K562 (cell line): ENCODE data around the gene MON2. TPM values are rescaled to one million over a fixed set of nuclear protein-coding genes. Genes with fewer than 3 reads are reported as not detected.

ENCODE experiments used
- ATF1 ChIP-seq, 2 experiments: fragments of 450-650 bp in 1 of 2; IDR thresholded peaks; 2 replicates each; pipeline ENCODE4 v1.6.1; 2016; ENCODE audit warnings: missing compliant biosample characterization in 1 of 2, missing genetic modification characterization in 1 of 2
- CHCHD3 ChIP-seq: fragments of 250-450 bp; sonication (Bioruptor Pico); IDR thresholded peaks from 2 replicates; pipeline ENCODE4 v2.1.2; 2022; ENCODE audit warnings: mild to moderate bottlenecking
- DNMT1 ChIP-seq: fragments of 450-650 bp; IDR thresholded peaks from 2 replicates; pipeline ENCODE4 v1.6.1; 2016; ENCODE audit warnings: antibody characterized with exemption, mild to moderate bottlenecking
- ETV5 ChIP-seq: sonication (generic); formaldehyde crosslinking; IDR thresholded peaks from 2 replicates; pipeline ENCODE4 v1.4.0; 2020; ENCODE audit warnings: low read depth, mild to moderate bottlenecking, missing genetic modification reagents
- ETV6 ChIP-seq, 3 experiments: fragments of 150-350 bp in 1 of 3; sonication (generic) in 1 of 3; formaldehyde crosslinking in 1 of 3; IDR thresholded peaks; 2 replicates each; pipeline versions ENCODE4 v1.6.1 to v1.8.0; 2014 to 2022; ENCODE audit warnings: borderline replicate concordance in 2 of 3, low read depth in 2 of 3, antibody characterized with exemption in 1 of 3, low read length in 1 of 3, mild to moderate bottlenecking in 1 of 3, missing genetic modification reagents in 1 of 3
- GABPA ChIP-seq: fragments of 200-800 bp; sonication (Bioruptor generic); conservative IDR thresholded peaks from 2 replicates; pipeline ENCODE4 v1.6.1; 2016; ENCODE audit warnings: low read depth, missing genetic modification characterization, missing compliant biosample characterization
- GTF2E2 ChIP-seq: fragments of 200-800 bp; sonication (Bioruptor generic); IDR thresholded peaks from 2 replicates; pipeline ENCODE4 v1.6.1; 2016; ENCODE audit warnings: missing genetic modification characterization, missing compliant biosample characterization
- HDAC3 ChIP-seq: fragments of 450-650 bp; IDR thresholded peaks from 2 replicates; pipeline ENCODE4 v1.6.1; 2018; ENCODE audit warnings: borderline replicate concordance, mild to moderate bottlenecking, moderate library complexity; ENCODE audit not compliant: partially characterized antibody
- HSF4 ChIP-seq: fragments of 250-450 bp; sonication (Bioruptor Pico); IDR thresholded peaks from 2 replicates; pipeline ENCODE4 v2.1.2; 2022; ENCODE audit warnings: mild to moderate bottlenecking, moderate library complexity, borderline replicate concordance
- JUND ChIP-seq, 2 experiments: IDR thresholded peaks; 2 replicates in 1 of 2; 3 replicates in 1 of 2; pipeline ENCODE4 v1.6.1; 2011; ENCODE audit warnings: borderline replicate concordance in 2 of 2, low read depth in 2 of 2, low read length in 2 of 2, improper control_type of control experiment in 1 of 2, missing biosample characterization in 1 of 2, missing genetic modification characterization in 1 of 2, missing genetic modification reagents in 1 of 2
- KAT2B ChIP-seq: IDR thresholded peaks from one replicate; pipeline ENCODE4 v1.6.1; 2012; ENCODE audit warnings: low read depth, mild to moderate bottlenecking, control low read depth, inconsistent platforms, low read length, moderate library complexity
- MYC ChIP-seq, 2 experiments: fragments of 250-450 bp in 1 of 2; sonication (Bioruptor Pico) in 1 of 2; IDR thresholded peaks; 2 replicates each; pipeline versions ENCODE4 v1.5.1 to v1.6.1; 2012 to 2021; ENCODE audit warnings: low read depth in 2 of 2, borderline replicate concordance in 1 of 2, improper control_type of control experiment in 1 of 2, low read length in 1 of 2, mild to moderate bottlenecking in 1 of 2, moderate library complexity in 1 of 2
- PHF8 ChIP-seq: fragments of 200-600 bp; sonication (generic); IDR thresholded peaks from 2 replicates; pipeline ENCODE4 v1.6.1; 2012; ENCODE audit warnings: mixed run types, mild to moderate bottlenecking, inconsistent platforms, low read length, moderate library complexity, borderline replicate concordance
- PRMT5 ChIP-seq: sonication (generic); formaldehyde crosslinking; IDR thresholded peaks from 2 replicates; pipeline ENCODE4 v1.5.0; 2020; ENCODE audit warnings: missing genetic modification reagents
- SIRT6 ChIP-seq: IDR thresholded peaks from one replicate; pipeline ENCODE4 v1.6.1; 2012; ENCODE audit warnings: low read depth, mild to moderate bottlenecking, control low read depth, inconsistent platforms, low read length, moderate library complexity
- SREBF2 ChIP-seq: sonication (generic); formaldehyde crosslinking; IDR thresholded peaks from 2 replicates; pipeline ENCODE4 v1.4.0; 2020; ENCODE audit warnings: mild to moderate bottlenecking, missing genetic modification reagents
- ZNF146 ChIP-seq: IDR thresholded peaks from one replicate; pipeline ENCODE4 v1.6.1; 2018; ENCODE audit warnings: missing compliant biosample characterization; ENCODE audit not compliant: unreplicated experiment
- polyA plus RNA-seq, 8 experiments: library from polyadenylated mRNA; depleted of rRNA in 4 of 8; stranded (reverse) in 5 of 8; unstranded in 3 of 8; fragments of >200 nt; fragmentation: Nextera tagmentation in 2 of 8; fragmentation: Illumina TruSeq in 1 of 8; extraction: Ambion mirVana in 2 of 8; extraction: Trizol in 1 of 8; gene quantifications; 2 replicates each; pipeline versions ENCODE4 v1.2.1 to v1.2.3, GENCODE V29; 2011 to 2014; ENCODE audit warnings: inconsistent platforms in 1 of 8, missing spikeins in 1 of 8
- total RNA-seq, 7 experiments: library from RNA; depleted of rRNA in 6 of 7; stranded (reverse); fragments of >200 nt in 6 of 7; fragmentation: Illumina TruSeq in 2 of 7; extraction: Trizol in 2 of 7; gene quantifications; 2 replicates each; pipeline versions ENCODE4 v1.2.1 to v1.2.3, GENCODE V29; 2011 to 2021; ENCODE audit warnings: low replicate concordance in 1 of 7
- TF ChIP-seq, protein P1 (sequence below): sonication (generic); formaldehyde crosslinking; IDR thresholded peaks from 2 replicates; pipeline ENCODE4 v1.8.0; 2022; ENCODE audit warnings: missing genetic modification reagents, mild to moderate bottlenecking, borderline replicate concordance
- TF ChIP-seq, protein P2 (sequence below): sonication (generic); formaldehyde crosslinking; IDR thresholded peaks from 2 replicates; pipeline ENCODE4 v1.8.1; 2023; ENCODE audit warnings: mild to moderate bottlenecking, missing genetic modification reagents
- TF ChIP-seq, protein P3 (sequence below): IDR thresholded peaks from 2 replicates; pipeline ENCODE4 v1.6.1; 2014; ENCODE audit warnings: antibody characterized with exemption
- TF ChIP-seq, protein P4 (sequence below): fragments of 250-450 bp; sonication (Bioruptor Pico); IDR thresholded peaks from 2 replicates; pipeline ENCODE4 v1.8.0; 2021; ENCODE audit warnings: moderate library complexity, mild to moderate bottlenecking, inconsistent platforms

The MON2 gene
- total and polyA plus RNA-seq, 9 of the 15 experiments (the other 6 are each of a cell fraction or from before 2014, with no cell fraction given) = 3.6 to 31.6 (median 16.8) TPM

DNA sequence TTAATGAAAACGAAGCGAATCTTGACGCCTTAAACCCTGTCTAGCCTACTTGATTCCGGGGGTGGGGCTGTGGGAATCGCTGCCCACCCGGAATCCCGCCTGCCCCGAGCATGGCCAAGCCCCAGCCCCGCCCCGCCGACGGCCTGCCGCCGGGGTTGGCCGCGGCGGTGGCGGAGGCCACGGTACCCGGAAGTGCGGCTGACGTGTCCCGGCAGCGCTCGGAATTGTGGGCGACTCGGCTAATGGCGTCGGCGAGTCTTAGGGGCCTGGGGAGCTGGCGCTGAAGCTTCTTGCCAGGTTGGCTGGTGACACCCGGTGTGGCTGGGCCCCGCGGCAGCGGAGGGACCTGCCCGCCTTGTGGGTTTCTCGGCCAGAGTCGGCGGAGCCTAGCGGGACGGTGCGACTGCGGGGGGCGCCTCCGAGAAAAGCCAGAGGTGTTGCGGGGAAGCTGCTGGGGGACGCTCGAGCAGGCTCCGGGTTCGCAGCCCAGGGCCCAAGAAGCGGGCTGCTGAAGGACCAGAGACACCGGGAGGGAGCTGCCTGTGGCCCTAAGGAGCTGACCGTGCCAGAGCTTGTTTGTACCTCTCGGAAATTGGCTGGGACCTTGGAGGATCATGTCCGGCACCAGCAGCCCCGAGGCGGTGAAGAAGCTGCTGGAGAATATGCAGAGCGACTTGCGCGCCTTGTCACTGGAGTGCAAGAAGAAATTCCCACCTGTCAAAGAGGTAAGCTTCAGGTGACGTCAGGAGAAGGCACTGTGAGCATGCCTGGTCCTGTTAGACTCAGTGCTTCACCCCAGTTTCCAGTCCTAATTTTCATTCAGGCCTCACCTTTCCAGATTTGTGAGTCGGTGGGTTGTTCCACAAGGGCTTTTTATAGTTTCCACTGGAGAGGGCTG, at the start of gene MON2 (continued):
- TF ChIP-seq, protein P1, sequence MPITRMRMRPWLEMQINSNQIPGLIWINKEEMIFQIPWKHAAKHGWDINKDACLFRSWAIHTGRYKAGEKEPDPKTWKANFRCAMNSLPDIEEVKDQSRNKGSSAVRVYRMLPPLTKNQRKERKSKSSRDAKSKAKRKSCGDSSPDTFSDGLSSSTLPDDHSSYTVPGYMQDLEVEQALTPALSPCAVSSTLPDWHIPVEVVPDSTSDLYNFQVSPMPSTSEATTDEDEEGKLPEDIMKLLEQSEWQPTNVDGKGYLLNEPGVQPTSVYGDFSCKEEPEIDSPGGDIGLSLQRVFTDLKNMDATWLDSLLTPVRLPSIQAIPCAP (CRISPR knock-in tag) = no peak
- TF ChIP-seq GABPA (tag) (peak; percentile 92), JUND (IDR thresholded peaks at IDR 0.05; ENCODE audit: borderline replicate concordance, low read depth, low read length) (peak; percentile 83), JUND (tag; IDR thresholded peaks at IDR 0.05; ENCODE audit: borderline replicate concordance, low read depth, low read length) (peak; percentile 73; the same call in 1 of the 3 replicates), KAT2B (no peak), ZNF146 (CRISPR knock-in tag) (no peak), PHF8 (peak; percentile 99), SREBF2 (CRISPR knock-in tag) (0 out of 2 replicates have a peak, but pooled peaks have one; percentile 40), CHCHD3 (CRISPR knock-in tag) (no peak), HSF4 (CRISPR knock-in tag) (no peak), ATF1 (CRISPR knock-in tag; IDR thresholded peaks at IDR 0.05) (no peak), ATF1 (tag; IDR thresholded peaks at IDR 0.05) (peak; percentile 94), SIRT6 (no peak), MYC (IDR thresholded peaks at IDR 0.05; ENCODE audit: low read depth, low read length) (peak; percentile 61; the same call in 1 of the 2 replicates), MYC (CRISPR knock-in tag; IDR thresholded peaks at IDR 0.05; ENCODE audit: borderline replicate concordance, low read depth) (no peak), ETV6 (IDR thresholded peaks at IDR 0.05; ENCODE audit: borderline replicate concordance in 1 of 2, low read depth in 2 of 2, low read length in 1 of 2) (no peak), ETV6 (CRISPR knock-in tag; IDR thresholded peaks at IDR 0.05; ENCODE audit: borderline replicate concordance) (no peak), ETV5 (CRISPR knock-in tag) (peak; percentile 80; the same call in 1 of the 2 replicates), PRMT5 (no peak), HDAC3 (no peak), DNMT1 (no peak), GTF2E2 (tag) (no peak)
- TF ChIP-seq, protein P2, sequence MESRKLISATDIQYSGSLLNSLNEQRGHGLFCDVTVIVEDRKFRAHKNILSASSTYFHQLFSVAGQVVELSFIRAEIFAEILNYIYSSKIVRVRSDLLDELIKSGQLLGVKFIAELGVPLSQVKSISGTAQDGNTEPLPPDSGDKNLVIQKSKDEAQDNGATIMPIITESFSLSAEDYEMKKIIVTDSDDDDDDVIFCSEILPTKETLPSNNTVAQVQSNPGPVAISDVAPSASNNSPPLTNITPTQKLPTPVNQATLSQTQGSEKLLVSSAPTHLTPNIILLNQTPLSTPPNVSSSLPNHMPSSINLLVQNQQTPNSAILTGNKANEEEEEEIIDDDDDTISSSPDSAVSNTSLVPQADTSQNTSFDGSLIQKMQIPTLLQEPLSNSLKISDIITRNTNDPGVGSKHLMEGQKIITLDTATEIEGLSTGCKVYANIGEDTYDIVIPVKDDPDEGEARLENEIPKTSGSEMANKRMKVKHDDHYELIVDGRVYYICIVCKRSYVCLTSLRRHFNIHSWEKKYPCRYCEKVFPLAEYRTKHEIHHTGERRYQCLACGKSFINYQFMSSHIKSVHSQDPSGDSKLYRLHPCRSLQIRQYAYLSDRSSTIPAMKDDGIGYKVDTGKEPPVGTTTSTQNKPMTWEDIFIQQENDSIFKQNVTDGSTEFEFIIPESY (CRISPR knock-in tag) = peak; percentile 35; the same call in 1 of the 2 replicates
- TF ChIP-seq, protein P3, sequence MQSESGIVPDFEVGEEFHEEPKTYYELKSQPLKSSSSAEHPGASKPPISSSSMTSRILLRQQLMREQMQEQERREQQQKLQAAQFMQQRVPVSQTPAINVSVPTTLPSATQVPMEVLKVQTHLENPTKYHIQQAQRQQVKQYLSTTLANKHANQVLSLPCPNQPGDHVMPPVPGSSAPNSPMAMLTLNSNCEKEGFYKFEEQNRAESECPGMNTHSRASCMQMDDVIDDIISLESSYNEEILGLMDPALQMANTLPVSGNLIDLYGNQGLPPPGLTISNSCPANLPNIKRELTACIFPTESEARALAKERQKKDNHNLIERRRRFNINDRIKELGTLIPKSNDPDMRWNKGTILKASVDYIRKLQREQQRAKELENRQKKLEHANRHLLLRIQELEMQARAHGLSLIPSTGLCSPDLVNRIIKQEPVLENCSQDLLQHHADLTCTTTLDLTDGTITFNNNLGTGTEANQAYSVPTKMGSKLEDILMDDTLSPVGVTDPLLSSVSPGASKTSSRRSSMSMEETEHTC = no peak
- TF ChIP-seq, protein P4, sequence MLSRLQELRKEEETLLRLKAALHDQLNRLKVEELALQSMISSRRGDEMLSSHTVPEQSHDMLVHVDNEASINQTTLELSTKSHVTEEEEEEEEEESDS (CRISPR knock-in tag) = no peak
